ENCODE results near the gene HDAC9.

DNA sequence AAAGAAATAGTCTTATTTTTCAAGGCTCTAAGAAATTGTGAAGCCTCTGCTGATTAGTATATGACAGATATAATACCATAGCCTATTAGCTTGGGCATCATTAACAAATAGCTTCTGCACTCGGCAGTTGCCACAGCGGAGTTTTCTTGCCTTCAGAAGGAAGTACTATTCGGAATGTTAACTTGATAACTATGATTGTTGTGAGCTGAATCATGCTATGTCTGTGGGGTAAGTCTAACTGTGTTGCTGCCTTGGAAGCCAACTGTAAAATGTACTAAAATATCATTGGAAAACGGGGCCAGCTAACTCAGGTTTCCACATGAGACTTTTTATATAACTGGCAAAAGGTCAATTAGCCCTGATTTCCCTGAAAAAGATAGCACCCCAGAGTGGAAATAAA, 528.7 kb downstream of the HDAC9 start:
- TF ChIP-seq, protein P1, sequence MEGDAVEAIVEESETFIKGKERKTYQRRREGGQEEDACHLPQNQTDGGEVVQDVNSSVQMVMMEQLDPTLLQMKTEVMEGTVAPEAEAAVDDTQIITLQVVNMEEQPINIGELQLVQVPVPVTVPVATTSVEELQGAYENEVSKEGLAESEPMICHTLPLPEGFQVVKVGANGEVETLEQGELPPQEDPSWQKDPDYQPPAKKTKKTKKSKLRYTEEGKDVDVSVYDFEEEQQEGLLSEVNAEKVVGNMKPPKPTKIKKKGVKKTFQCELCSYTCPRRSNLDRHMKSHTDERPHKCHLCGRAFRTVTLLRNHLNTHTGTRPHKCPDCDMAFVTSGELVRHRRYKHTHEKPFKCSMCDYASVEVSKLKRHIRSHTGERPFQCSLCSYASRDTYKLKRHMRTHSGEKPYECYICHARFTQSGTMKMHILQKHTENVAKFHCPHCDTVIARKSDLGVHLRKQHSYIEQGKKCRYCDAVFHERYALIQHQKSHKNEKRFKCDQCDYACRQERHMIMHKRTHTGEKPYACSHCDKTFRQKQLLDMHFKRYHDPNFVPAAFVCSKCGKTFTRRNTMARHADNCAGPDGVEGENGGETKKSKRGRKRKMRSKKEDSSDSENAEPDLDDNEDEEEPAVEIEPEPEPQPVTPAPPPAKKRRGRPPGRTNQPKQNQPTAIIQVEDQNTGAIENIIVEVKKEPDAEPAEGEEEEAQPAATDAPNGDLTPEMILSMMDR (conservative IDR thresholded peaks at IDR 0.05; ENCODE audit: low read length): no peak
- no peak for TF ChIP-seq EZH2phosphoT487 (IDR thresholded peaks at IDR 0.05; ENCODE audit: borderline replicate concordance)

Data from Loucy (cell line).